ENCODE data around the gene PRKCH. TPM values are rescaled to one million over a fixed set of nuclear protein-coding genes. Genes with fewer than 3 reads are reported as not detected.

Gene PRKCH
- total and polyA plus RNA-seq, 2 of the 13 experiments (the other 11 are each of a cell fraction or from before 2014, with no cell fraction given), result 0.48 to 1.3 TPM

- 0 out of 2 replicates have a peak, but pooled peaks have one; percentile 12 for TF ChIP-seq HNF1A (IDR thresholded peaks at IDR 0.05; ENCODE audit: low read depth)
- peak; percentile 59; the same call in 1 of the 2 replicates for TF ChIP-seq HNF1A (CRISPR knock-in tag; IDR thresholded peaks at IDR 0.05; ENCODE audit: borderline replicate concordance)
- TF ChIP-seq RBM22 (optimal IDR thresholded peaks at IDR 0.05; ENCODE audit: low read length), result peak; percentile 51
- no peak for TF ChIP-seq ZFP82 (CRISPR knock-in tag; IDR thresholded peaks at IDR 0.05; ENCODE audit: borderline replicate concordance)
- no peak; the same call in 1 of the 2 replicates for TF ChIP-seq KDM3A (CRISPR knock-in tag; IDR thresholded peaks at IDR 0.05; ENCODE audit: low read depth)
- peak; percentile 43; the same call in 1 of the 2 replicates for TF ChIP-seq ZNF619 (CRISPR knock-in tag; IDR thresholded peaks at IDR 0.05)
- no peak for TF ChIP-seq NPAS2 (CRISPR knock-in tag; IDR thresholded peaks at IDR 0.05; ENCODE audit: borderline replicate concordance)
- TF ChIP-seq DR1 (CRISPR knock-in tag; IDR thresholded peaks at IDR 0.05), result no peak
- peak; percentile 45; the same call in 1 of the 2 replicates for TF ChIP-seq RCOR2 (CRISPR knock-in tag; IDR thresholded peaks at IDR 0.05)
- TF ChIP-seq FOXK2 (IDR thresholded peaks at IDR 0.05), result no peak
- TF ChIP-seq POGZ (CRISPR knock-in tag; IDR thresholded peaks at IDR 0.05), result peak; percentile 80
- peak; percentile 49; the same call in 1 of the 2 replicates for TF ChIP-seq ZNF563 (CRISPR knock-in tag; IDR thresholded peaks at IDR 0.05)
- TF ChIP-seq IRF2 (CRISPR knock-in tag; IDR thresholded peaks at IDR 0.05), result peak; percentile 84; the same call in 1 of the 2 replicates
- TF ChIP-seq ZSCAN22 (CRISPR knock-in tag; IDR thresholded peaks at IDR 0.05), result peak; percentile 93
- TF ChIP-seq ZNF678 (CRISPR knock-in tag; IDR thresholded peaks at IDR 0.05), result no peak
- 0 out of 2 replicates have a peak, but pooled peaks have one; percentile 42 for TF ChIP-seq MXD3 (CRISPR knock-in tag; IDR thresholded peaks at IDR 0.05)
- TF ChIP-seq SP5 (CRISPR knock-in tag; IDR thresholded peaks at IDR 0.05; ENCODE audit: borderline replicate concordance, low read depth), result peak; percentile 59
- no peak for TF ChIP-seq ZNF207 (IDR thresholded peaks at IDR 0.05; ENCODE audit: borderline replicate concordance)
- TF ChIP-seq CHCHD3 (CRISPR knock-in tag; IDR thresholded peaks at IDR 0.05), result no peak
- no peak for TF ChIP-seq ARNT (IDR thresholded peaks at IDR 0.05)
- no peak for TF ChIP-seq SOX6 (IDR thresholded peaks at IDR 0.05)
- peak; percentile 87 for TF ChIP-seq SOX6 (CRISPR knock-in tag; IDR thresholded peaks at IDR 0.05)
- TF ChIP-seq ZNF839 (CRISPR knock-in tag; IDR thresholded peaks at IDR 0.05; ENCODE audit: borderline replicate concordance), result no peak
- peak; percentile 83 for TF ChIP-seq ZGPAT (CRISPR knock-in tag; IDR thresholded peaks at IDR 0.05)
- TF ChIP-seq, protein P1, sequence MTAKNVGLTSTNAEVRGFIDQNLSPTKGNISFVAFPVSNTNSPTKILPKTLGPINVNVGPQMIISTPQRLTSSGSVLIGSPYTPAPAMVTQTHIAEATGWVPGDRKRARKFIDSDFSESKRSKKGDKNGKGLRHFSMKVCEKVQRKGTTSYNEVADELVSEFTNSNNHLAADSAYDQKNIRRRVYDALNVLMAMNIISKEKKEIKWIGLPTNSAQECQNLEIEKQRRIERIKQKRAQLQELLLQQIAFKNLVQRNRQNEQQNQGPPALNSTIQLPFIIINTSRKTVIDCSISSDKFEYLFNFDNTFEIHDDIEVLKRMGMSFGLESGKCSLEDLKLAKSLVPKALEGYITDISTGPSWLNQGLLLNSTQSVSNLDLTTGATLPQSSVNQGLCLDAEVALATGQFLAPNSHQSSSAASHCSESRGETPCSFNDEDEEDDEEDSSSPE (CRISPR knock-in tag; IDR thresholded peaks at IDR 0.05), result peak; percentile 41; the same call in 1 of the 2 replicates
- peak; percentile 85 for TF ChIP-seq RARA (CRISPR knock-in tag; IDR thresholded peaks at IDR 0.05)
Measured at GRCh38 chr14:61561657-61562276, 240.4 kb downstream of the PRKCH start (continued).
